H9 (cell line): ENCODE measurements around the gene FXYD3. TPM values are rescaled to one million over a fixed set of nuclear protein-coding genes. Genes with fewer than 3 reads are reported as not detected.

Experiments
- DNase-seq: peaks from one replicate; pipeline ENCODE4 v3.0.0-alpha.2; 2017
- H2AFZ ChIP-seq: one replicate; pipeline ENCODE4 v1.6.1; 2013; ENCODE audit warnings: mild to moderate bottlenecking, low read length, control low read depth, moderate library complexity
- H2AK5ac ChIP-seq: 2 replicates; pipeline ENCODE4 v1.6.1; 2013; ENCODE audit warnings: low read length, control low read depth, mixed read lengths; ENCODE audit not compliant: insufficient read length
- H2BK120ac ChIP-seq: one replicate; pipeline ENCODE4 v1.6.1; 2013; ENCODE audit warnings: low read depth, mild to moderate bottlenecking, low read length, control low read depth, inconsistent platforms; ENCODE audit not compliant: poor library complexity, severe bottlenecking
- H2BK12ac ChIP-seq: 2 replicates; pipeline ENCODE4 v1.6.1; 2013; ENCODE audit warnings: low read length, control low read depth, mixed read lengths, low read depth; ENCODE audit not compliant: insufficient read length
- H2BK15ac ChIP-seq: 2 replicates; pipeline ENCODE4 v1.6.1; 2013; ENCODE audit warnings: low read depth, low read length, control low read depth
- H2BK20ac ChIP-seq: one replicate; pipeline ENCODE4 v1.6.1; 2013; ENCODE audit warnings: low read depth, mild to moderate bottlenecking, low read length, control low read depth, inconsistent platforms; ENCODE audit not compliant: poor library complexity, severe bottlenecking
- H2BK5ac ChIP-seq: 2 replicates; pipeline ENCODE4 v1.6.1; 2013; ENCODE audit warnings: low read length, control low read depth, mixed read lengths; ENCODE audit not compliant: insufficient read length
- H3K14ac ChIP-seq: 2 replicates; pipeline ENCODE4 v1.6.1; 2013; ENCODE audit warnings: low read length, control low read depth; ENCODE audit not compliant: insufficient read depth
- H3K18ac ChIP-seq: 2 replicates; pipeline ENCODE4 v1.6.1; 2013; ENCODE audit warnings: low read depth, mild to moderate bottlenecking, mixed read lengths, low read length, control low read depth; ENCODE audit not compliant: insufficient read length
- H3K23ac ChIP-seq: 2 replicates; pipeline ENCODE4 v1.6.1; 2013; ENCODE audit warnings: low read length, control low read depth, mixed read lengths, low read depth; ENCODE audit not compliant: insufficient read length
- H3K23me2 ChIP-seq: 2 replicates; pipeline ENCODE4 v1.6.1; 2013; ENCODE audit warnings: low read depth, mild to moderate bottlenecking, mixed read lengths, low read length, control low read depth; ENCODE audit not compliant: insufficient read length, poor library complexity, severe bottlenecking
- H3K27ac ChIP-seq: 2 replicates; pipeline ENCODE4 v1.5.1; 2013; ENCODE audit warnings: low read length, control low read depth, mixed read lengths, low read depth; ENCODE audit not compliant: insufficient read length
- H3K27me3 ChIP-seq: 2 replicates; pipeline ENCODE4 v1.6.1; 2013; ENCODE audit warnings: low read length, control low read depth, inconsistent platforms; ENCODE audit not compliant: insufficient read depth
- H3K4ac ChIP-seq: 2 replicates; pipeline ENCODE4 v1.6.1; 2013; ENCODE audit warnings: low read depth, mild to moderate bottlenecking, control low read depth, inconsistent platforms, low read length, moderate library complexity
- H3K4me1 ChIP-seq: 2 replicates; pipeline ENCODE4 v1.6.1; 2013; ENCODE audit warnings: low read length, control low read depth, inconsistent platforms; ENCODE audit not compliant: insufficient read depth
- H3K4me2 ChIP-seq: 2 replicates; pipeline ENCODE4 v1.6.1; 2013; ENCODE audit warnings: low read length, control low read depth, mixed read lengths; ENCODE audit not compliant: insufficient read length, insufficient read depth
- H3K56ac ChIP-seq: 2 replicates; pipeline ENCODE4 v1.6.1; 2013; ENCODE audit warnings: low read depth, mild to moderate bottlenecking, mixed read lengths, low read length, control low read depth; ENCODE audit not compliant: insufficient read length
- H3K79me1 ChIP-seq: 2 replicates; pipeline ENCODE4 v1.6.1; 2013; ENCODE audit warnings: low read depth, mild to moderate bottlenecking, moderate library complexity, low read length, control low read depth, inconsistent platforms; ENCODE audit not compliant: insufficient read depth, poor library complexity, severe bottlenecking
- H3K79me2 ChIP-seq: 2 replicates; pipeline ENCODE4 v1.6.1; 2013; ENCODE audit warnings: low read length, control low read depth, inconsistent platforms; ENCODE audit not compliant: insufficient read depth
- H3K9ac ChIP-seq: 2 replicates; pipeline ENCODE4 v1.6.1; 2013; ENCODE audit warnings: low read length, control low read depth, mixed read lengths; ENCODE audit not compliant: insufficient read length; ENCODE audit errors: extremely low read depth
- H3K9me3 ChIP-seq: one replicate; pipeline ENCODE4 v1.6.1; 2013; ENCODE audit warnings: low read depth, low read length, inconsistent platforms; ENCODE audit not compliant: control insufficient read depth
- H3T11ph ChIP-seq: one replicate; pipeline ENCODE4 v1.6.1; 2013; ENCODE audit warnings: mild to moderate bottlenecking, low read length, control low read depth, inconsistent platforms
- H4K20me1 ChIP-seq: one replicate; pipeline ENCODE4 v1.6.1; 2013; ENCODE audit not compliant: control insufficient read depth, insufficient read length, insufficient read depth
- H4K5ac ChIP-seq: 2 replicates; pipeline ENCODE4 v1.6.1; 2013; ENCODE audit warnings: low read depth, mild to moderate bottlenecking, mixed read lengths, low read length, control low read depth; ENCODE audit not compliant: insufficient read length
- H4K8ac ChIP-seq: replicated peaks from 2 replicates; pipeline ENCODE4 v1.6.1; 2013; ENCODE audit warnings: low read length, control low read depth, mixed read lengths, low read depth; ENCODE audit not compliant: insufficient read length
- H4K91ac ChIP-seq: 2 replicates; pipeline ENCODE4 v1.6.1; 2013; ENCODE audit warnings: low read depth, mild to moderate bottlenecking, moderate library complexity, mixed read lengths, low read length, control low read depth; ENCODE audit not compliant: insufficient read length
- H3K27ac Mint-ChIP-seq, 3 experiments: 2 replicates in 2 of 3; 3 replicates in 1 of 3; pipeline ENCODE4 v1.8.0; 2020 to 2021; ENCODE audit warnings: mixed read lengths in 3 of 3, mild to moderate bottlenecking in 1 of 3, moderate library complexity in 1 of 3
- H3K27me3 Mint-ChIP-seq: 2 replicates; pipeline ENCODE4 v1.8.0; 2021; ENCODE audit warnings: low read depth, mild to moderate bottlenecking, moderate library complexity, mixed read lengths
- H3K36me3 Mint-ChIP-seq, 3 experiments: 2 replicates in 2 of 3; 3 replicates in 1 of 3; pipeline ENCODE4 v1.8.0; 2020 to 2021; ENCODE audit warnings: low read depth in 3 of 3, mixed read lengths in 3 of 3; ENCODE audit not compliant: insufficient read depth in 1 of 3
- H3K4me1 Mint-ChIP-seq, 2 experiments: 2 replicates each; pipeline ENCODE4 v1.8.0; 2020; ENCODE audit warnings: mixed read lengths in 2 of 2
- H3K4me3 Mint-ChIP-seq, 2 experiments: 2 replicates in 1 of 2; 3 replicates in 1 of 2; pipeline ENCODE4 v1.8.0; 2020 to 2021; ENCODE audit warnings: mild to moderate bottlenecking in 2 of 2, mixed read lengths in 2 of 2, moderate library complexity in 1 of 2
- H3K9me3 Mint-ChIP-seq, 2 experiments: 2 replicates in 1 of 2; 3 replicates in 1 of 2; pipeline ENCODE4 v1.8.0; 2020; ENCODE audit warnings: mild to moderate bottlenecking in 2 of 2, mixed read lengths in 2 of 2, moderate library complexity in 1 of 2
- CTCF ChIP-seq: fragments of 200-600 bp; sonication (generic); conservative IDR thresholded peaks from 3 replicates; pipeline ENCODE4 v1.8.0; 2021; ENCODE audit warnings: antibody characterized with exemption, mild to moderate bottlenecking
- WGBS: extraction: QIAGEN DNeasy Blood & Tissue Kit; methylation state at CpG from one replicate; pipeline ENCODE4 v1.1.7; 2013; ENCODE audit warnings: missing lambda C conversion rate, low lambda C conversion rate, mixed read lengths; ENCODE audit not compliant: insufficient read length; ENCODE audit errors: extremely low coverage; 5-methylcytosine and 5-hydroxymethylcytosine counted together
- total RNA-seq: library from RNA; stranded (reverse); gene quantifications from 2 replicates; pipeline ENCODE4 v1.2.1, GENCODE V29; 2021

Gene FXYD3
- total RNA-seq, 1 experiment from 2014 or later = 1.5 TPM

DNA sequence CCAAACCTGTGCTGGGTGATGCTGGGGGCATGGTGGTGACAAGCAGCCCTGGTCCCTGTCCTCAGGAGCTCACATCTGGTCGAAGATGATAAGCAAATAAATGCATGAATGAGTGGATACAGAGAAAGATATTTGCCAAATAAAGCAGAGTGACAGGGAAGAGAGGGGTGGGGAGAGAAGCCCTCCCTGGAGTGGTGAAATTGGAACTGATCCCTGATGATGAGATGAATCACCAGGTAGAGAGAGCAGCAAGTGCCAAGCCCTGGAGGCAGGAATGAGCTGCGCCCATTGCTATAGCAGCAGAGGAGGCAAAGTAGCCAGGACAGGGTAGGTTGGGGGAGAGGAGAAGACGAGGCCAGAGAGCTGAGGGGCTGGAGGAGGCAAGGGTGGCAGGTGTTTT is 52.6 kb downstream of the FXYD3 start:
- Histone ChIP-seq H3K4me1 (no peaks in the 10 kb centered on the region), H3K23ac (no peak overlapping the region), H3K9ac (no peak overlapping the region), H3T11ph (no peak overlapping the region), H4K8ac (no peak overlapping the region), H3K56ac (no peak overlapping the region), H3K9me3 (peaks cover 7% of the 10 kb centered on the region), H3K4me2 (no peak overlapping the region), H2BK15ac (no peak overlapping the region), H2BK20ac (no peak overlapping the region), H2BK12ac (no peak overlapping the region), H4K20me1 (peaks cover 3% of the 10 kb centered on the region), H3K79me1 (no peaks in the 10 kb centered on the region), H4K5ac (no peak overlapping the region), H3K4ac (no peak overlapping the region), H2BK120ac (no peak overlapping the region), H3K18ac (no peak overlapping the region), H2AK5ac (no peak overlapping the region), H3K14ac (no peak overlapping the region), H3K27ac (no peak overlapping the region), H2AFZ (no peak overlapping the region), H3K79me2 (no peaks in the 10 kb centered on the region), H4K91ac (no peak overlapping the region), H3K23me2 (no peaks in the 10 kb centered on the region), H2BK5ac (no peak overlapping the region), H3K27me3 (no peaks in the 10 kb centered on the region)
- peak; percentile 1 for DNase-seq
- no peak overlapping the region for H3K27ac Mint-ChIP-seq
- H3K36me3 Mint-ChIP-seq = peaks cover 66 to 76% (median 75%) of the 10 kb centered on the region in 3 experiments
- no peaks in the 10 kb centered on the region for H3K4me1 Mint-ChIP-seq
- no peak overlapping the region for H3K4me3 Mint-ChIP-seq
- no peak for TF ChIP-seq CTCF
- peaks cover 12 to 26% of the 10 kb centered on the region in 2 experiments for H3K9me3 Mint-ChIP-seq
- no CpG with 5 or more reads among the region's 3 CpGs for WGBS
- no peaks in the 10 kb centered on the region for H3K27me3 Mint-ChIP-seq
